GM19324 (cell line): ENCODE results near the gene CRYBB3.
"Not testable (repeated sequence)": the region's sequence is repeated elsewhere in the genome, so short reads cannot be mapped to it uniquely, and the experiment has no call there.

Experiments
- ATAC-seq: cut with Tn5 transposase; IDR thresholded peaks from one replicate; pipeline ENCODE4 v1.9.1; 2021; ENCODE audit warnings: mild to moderate bottlenecking, moderate library complexity; ENCODE audit not compliant: unreplicated experiment, low FRiP score

The CRYBB3 gene

GRCh38 chr22:25174888-25175411, 24.7 kb upstream of the CRYBB3 start:
- no peak for ATAC-seq

DNA sequence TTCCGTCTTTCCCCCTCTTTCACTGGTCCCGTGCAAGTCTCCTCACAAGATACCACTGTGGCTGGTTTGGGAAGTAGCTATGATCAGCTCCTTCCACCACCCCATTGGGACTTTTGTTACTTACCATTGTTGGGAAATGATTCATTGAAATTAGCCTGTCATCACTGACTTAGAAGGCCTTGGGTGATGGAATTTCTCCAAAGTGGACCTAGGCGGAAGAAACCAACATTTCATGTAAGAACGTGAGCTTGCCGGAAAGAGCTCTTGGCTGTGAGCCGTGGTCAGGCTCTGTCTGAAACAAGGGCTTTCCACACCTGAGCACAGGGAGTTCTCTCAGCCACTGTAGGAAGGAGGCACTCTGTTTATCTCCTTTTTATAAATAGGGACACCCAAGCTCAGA, 23.5 kb upstream of the CRYBB3 start:
- no peak for ATAC-seq

DNA sequence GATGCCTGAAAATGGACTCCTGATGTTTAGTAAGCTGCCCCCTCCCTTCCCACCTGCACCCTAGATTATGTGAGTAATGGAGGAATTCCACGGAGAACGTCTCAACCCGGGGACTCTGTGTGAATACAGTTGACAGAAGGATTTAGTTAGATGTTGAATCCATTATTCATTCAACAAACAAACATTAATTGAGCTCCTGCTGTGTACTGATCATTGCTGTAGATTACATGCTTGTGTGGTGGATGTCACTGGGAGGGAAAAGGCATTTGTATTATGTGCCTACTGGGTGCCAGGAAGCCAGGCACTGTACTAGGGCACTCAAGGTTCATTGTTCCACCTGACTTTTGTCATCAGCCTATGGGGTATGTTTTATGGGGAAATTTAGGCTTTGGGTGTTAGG, 22.9 kb upstream of the CRYBB3 start:
- no peak for ATAC-seq

DNA sequence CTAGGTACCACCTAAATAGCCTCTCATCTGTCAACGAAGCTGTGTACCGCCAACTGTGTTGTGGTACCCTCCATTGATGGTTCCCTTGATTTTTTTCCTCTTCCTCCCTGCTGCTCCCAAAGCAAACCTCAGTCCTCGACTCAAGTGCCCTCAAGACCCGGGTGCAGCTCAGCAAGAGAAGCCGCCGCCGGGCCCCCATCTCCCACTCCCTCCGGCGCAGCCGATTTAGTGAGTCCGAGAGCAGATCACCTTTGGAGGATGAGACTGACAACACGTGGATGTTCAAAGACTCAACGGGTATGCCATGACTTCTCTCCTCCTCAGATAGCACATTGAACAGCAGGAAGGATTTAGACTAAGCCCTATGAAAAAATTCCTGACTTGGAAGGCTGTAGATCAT, 22.4 kb upstream of the CRYBB3 start:
- ATAC-seq: no peak

DNA sequence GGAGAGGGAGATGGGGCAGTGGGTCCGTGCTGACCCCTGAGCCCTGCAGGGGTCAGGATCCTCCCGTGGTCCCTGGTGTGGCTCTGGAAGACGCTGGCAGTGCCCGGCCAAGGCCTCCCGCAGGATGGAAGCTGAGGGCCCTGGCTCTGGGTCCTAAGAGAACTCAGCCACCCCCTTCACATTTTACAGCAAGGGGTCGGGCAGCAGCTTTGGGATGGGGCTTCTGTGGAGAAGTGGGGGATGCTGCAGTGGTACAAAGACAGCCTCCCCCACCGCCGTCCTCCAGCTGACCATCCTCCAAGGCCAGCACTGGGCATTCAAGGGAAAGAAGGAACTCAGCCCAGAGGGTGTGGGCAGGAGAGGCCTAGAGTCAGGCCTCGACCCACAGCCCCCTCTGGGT, 21.8 kb upstream of the CRYBB3 start:
- ATAC-seq: no peak

GRCh38 chr22:25178348-25178747, 21.3 kb upstream of the CRYBB3 start:
- ATAC-seq: not testable (repeated sequence)

DNA sequence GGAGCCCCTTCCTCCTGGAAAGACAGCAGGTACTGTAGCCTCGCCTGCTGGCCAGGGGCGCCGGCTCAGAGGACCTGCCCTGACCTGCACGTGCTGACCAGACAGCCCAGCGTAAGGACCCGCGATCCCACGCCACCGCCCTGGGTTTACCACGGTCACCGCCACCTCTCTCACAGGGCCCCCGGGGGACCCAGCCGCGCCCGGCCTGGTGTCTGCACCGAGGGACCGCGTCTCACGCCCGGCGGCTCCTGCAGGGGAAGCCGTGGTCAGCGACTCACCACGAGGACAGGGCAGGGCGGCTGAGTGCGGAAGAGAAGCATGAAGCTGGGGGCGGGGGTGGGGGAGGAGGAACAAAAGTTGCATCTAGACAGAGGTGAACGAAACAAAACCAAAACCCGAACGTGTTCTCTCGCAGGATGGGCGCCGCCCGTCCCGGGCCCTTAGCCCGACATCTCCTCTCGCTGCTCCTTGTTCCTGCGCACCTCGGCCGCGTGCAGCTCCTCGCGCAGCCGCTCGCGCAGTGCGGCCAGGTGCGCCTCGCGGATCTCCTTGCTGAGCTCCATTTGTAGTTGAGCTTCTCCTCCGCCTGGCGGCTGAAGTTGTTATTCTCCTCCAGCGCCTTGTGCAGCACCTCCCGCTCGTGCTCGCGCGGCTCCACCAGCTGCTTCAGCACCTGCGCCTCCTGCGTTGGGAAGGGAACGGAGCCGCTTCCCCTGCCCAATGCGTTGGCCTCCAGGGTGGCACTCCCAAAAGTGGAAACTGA, 20.6 kb upstream of the CRYBB3 start:
- not testable (repeated sequence) for ATAC-seq

- no peak for ATAC-seq
Observed at GRCh38 chr22:25182131-25183110, 17.2 kb upstream of the CRYBB3 start.

DNA sequence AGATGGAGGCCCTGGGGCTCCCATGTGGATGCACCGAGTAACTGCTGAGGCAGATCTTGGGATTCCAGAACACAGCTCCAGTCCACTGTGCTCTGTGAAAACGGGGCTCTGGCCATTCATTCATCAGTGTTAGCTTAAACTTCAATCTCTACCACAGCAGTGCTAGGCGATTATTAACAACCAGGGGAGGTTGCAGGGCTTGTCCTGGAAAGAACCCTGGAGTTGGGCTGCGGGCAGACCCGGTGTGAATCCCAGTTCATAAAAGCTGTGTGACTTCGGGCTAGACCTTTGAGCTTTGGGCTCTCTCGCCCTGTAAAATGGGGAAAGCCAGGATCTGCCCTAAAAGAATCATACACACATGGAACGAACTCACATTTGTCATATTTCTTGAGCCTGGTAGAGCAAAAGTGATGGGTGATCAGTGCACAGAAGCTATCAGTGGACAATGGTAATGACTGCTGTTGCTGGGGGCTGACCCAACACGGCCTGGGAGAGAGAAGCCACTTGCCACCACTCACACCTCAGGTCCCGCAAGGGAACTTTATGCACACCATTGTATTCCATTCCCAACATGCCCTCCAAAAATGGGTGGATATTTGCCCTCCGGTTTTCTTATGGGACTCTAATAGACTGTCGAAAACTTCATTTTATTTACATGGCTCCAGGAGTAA, 15.6 kb upstream of the CRYBB3 start:
- ATAC-seq: no peak

DNA sequence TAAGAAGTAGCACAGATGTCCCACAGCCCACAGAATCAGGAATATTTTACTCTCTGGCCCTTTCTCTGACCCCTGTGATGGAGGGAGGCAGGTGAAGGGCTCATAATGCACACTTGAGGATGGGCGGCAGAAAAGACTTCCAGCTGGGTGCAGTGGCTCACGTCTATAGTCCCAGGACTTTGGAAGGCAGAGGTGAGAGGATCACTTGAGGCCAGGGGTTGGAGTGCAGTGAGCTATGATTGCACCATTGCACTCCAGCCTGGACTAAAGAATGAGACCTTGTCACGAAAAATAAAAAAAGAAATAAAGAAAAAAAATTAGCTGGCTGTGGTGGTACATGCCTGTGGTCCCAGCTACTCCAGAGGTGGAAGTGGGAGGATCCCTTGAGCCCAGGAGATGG, 13.5 kb upstream of the CRYBB3 start:
- no peak for ATAC-seq

GRCh38 chr22:25187469-25187868, 12.2 kb upstream of the CRYBB3 start:
- no peak for ATAC-seq

GRCh38 chr22:25192406-25192805, 7.3 kb upstream of the CRYBB3 start:
- ATAC-seq: no peak

DNA sequence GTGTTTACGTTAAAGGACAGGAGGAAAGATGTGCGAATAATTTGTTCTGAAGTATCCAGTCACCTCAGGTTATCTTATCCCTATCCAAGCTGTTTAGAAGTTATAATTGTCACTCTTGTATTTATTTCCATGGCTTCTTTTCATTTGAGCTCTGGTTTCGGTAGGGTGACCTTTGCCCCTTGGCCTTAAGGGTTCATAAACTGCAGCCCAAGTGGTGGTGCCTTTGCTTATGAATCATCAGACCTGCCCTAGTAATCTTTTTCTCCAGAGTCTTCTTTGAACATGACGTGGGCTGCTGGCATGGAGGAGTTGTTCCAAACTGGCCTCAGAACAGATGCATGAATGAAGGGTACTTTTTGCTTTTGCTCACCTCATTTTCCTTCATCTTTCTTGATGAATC, 6.5 kb upstream of the CRYBB3 start:
- ATAC-seq: no peak

DNA sequence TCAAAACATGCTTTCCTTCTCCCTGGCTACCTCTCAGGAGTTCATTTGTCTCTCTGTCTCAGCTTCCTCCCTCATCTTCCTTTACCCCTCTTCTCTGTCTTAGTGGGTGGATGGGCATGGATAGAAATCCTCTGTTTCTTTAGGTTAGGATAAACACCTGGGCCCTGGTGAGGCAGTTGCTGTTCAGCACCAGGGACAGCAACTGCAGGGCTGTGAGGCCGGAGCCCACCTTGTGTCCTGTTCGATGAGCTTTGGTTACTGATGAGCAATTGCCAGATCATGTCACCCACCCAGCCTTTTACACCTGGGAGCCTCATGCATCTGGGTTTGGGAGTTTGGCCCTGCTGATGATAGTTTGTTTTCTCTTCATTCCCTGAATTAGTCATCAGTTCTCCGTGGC, 6.1 kb upstream of the CRYBB3 start:
- no peak for ATAC-seq

GRCh38 chr22:25196326-25196725, 3.3 kb upstream of the CRYBB3 start:
- no peak for ATAC-seq

GRCh38 chr22:25197340-25197739, 2.3 kb upstream of the CRYBB3 start:
- ATAC-seq: no peak

DNA sequence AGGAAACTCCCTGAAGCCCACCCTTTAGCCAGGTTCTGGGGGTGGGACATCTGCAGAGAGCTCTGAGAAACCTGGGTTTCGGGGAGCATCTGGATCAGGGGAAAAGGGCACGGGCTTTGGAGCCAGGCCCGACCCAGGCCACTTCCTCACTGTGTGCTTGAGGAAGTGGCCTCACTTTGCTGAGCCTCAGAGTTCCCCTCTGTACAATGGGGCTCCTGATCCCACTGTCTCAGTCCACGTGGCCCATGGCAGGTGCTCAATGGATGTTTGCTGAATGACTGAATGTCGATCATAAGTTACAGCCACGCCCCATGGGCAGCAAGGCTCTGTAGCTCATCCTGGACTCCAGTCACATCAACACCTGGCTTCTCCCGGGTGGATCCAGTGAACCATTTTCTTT, 1.3 kb downstream of the CRYBB3 start:
- ATAC-seq: no peak

GRCh38 chr22:25201557-25202273, 2.1 kb downstream of the CRYBB3 start:
- ATAC-seq: no peak

GRCh38 chr22:25202290-25202921, 2.7 kb downstream of the CRYBB3 start:
- no peak for ATAC-seq

- ATAC-seq: no peak
Observed at GRCh38 chr22:25203082-25203481, 3.4 kb downstream of the CRYBB3 start.
